ENCODE results near the gene CAMKV.

CAMKV gene

DNA sequence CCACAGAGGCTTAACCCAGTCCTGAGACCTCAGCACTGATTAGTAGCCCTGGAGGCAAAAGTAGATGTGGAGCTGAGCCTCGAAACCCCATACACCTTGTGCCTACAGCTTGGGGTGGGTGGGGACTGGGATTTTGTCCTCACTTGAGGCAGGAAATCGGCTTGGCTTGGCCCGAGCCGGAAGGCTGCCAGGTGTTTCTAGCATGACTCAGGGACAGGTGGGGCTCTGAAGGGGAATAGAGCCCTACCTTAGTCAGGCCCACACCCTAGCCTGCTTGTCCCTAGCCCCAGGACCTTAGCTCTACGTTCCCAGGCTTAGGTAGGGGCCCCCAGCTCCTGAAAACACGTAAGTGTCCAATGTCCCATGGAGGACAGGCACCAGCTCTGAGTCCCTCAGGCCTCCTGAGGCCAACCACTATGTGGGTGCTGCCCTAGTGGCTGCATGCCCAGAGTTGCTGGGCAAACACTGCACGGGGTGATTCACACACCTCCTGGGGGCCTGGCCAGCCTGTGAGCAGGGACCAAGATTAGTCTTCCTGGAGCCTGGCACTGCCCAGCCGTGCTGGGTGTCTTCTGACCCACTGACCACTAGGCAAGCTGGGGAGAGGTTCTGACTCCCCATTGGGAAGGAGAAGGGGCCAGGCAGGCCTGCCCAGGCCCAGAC is 30.9 kb upstream of the CAMKV start:
- no peak overlapping the region for H2BK15ac ChIP-seq (ENCODE audit: low read depth, poor library complexity, severe bottlenecking)
- H3K9me3 ChIP-seq (ENCODE audit: control insufficient read depth, low read length): no peaks in the 10 kb centered on the region
- H3K27ac ChIP-seq (ENCODE audit: low read length, poor library complexity, severe bottlenecking): no peak overlapping the region
- H2BK5ac ChIP-seq (ENCODE audit: low read depth, low read length, poor library complexity, severe bottlenecking): no peak overlapping the region
- H3K4ac ChIP-seq (ENCODE audit: low read depth in 1 of 2, low read length in 2 of 2): no peak overlapping the region
- peaks cover 13% of the 10 kb centered on the region for H3K4me1 ChIP-seq (ENCODE audit: control insufficient read depth, insufficient read depth, low read depth, low read length)
- H4K91ac ChIP-seq (ENCODE audit: low read length): no peak overlapping the region
- H3K18ac ChIP-seq (ENCODE audit: low read depth in 1 of 2, low read length in 2 of 2): no peak overlapping the region
- H3K27me3 ChIP-seq (ENCODE audit: control insufficient read depth in 1 of 2, insufficient read depth in 1 of 2, low read length in 2 of 2): peaks cover 7 to 11% of the 10 kb centered on the region in 2 experiments
- H2AFZ ChIP-seq (ENCODE audit: low read depth, low read length): no peak overlapping the region
- H3K79me1 ChIP-seq (replicated peaks; ENCODE audit: low read length, poor library complexity, severe bottlenecking): no peaks in the 10 kb centered on the region
- 79% methylated on average over 8 of the region's 8 CpGs for WGBS
- H3K4me2 ChIP-seq (ENCODE audit: low read length, poor library complexity, severe bottlenecking): no peak overlapping the region
- H3K14ac ChIP-seq (ENCODE audit: low read length in 2 of 2): peak overlapping the region in 1 of 2 experiments; percentile 44
- H3K9ac ChIP-seq (ENCODE audit: low read length): no peak overlapping the region
- H3K4me3 ChIP-seq (ENCODE audit: insufficient read depth in 1 of 2, low read depth in 1 of 2, low read length in 2 of 2): no peak overlapping the region
- H2AK5ac ChIP-seq (ENCODE audit: low read length, severe bottlenecking): no peak overlapping the region
- no peak overlapping the region for H3K23ac ChIP-seq (ENCODE audit: low read length in 2 of 2)
- H2BK12ac ChIP-seq (ENCODE audit: low read length in 2 of 2): no peak overlapping the region
- H2BK120ac ChIP-seq (ENCODE audit: low read depth, low read length): no peak overlapping the region
- H4K8ac ChIP-seq (ENCODE audit: low read length): no peak overlapping the region
- H3K36me3 ChIP-seq (ENCODE audit: control insufficient read depth in 1 of 2, insufficient read depth in 2 of 2, low read depth in 1 of 2, low read length in 2 of 2): no peaks in the 10 kb centered on the region
- DNase-seq: no peak

GRCh38 chr3:49899815-49900214 is 30.1 kb upstream of the CAMKV start:
- no peaks in the 10 kb centered on the region for H3K36me3 ChIP-seq (ENCODE audit: control insufficient read depth in 1 of 2, insufficient read depth in 2 of 2, low read depth in 1 of 2, low read length in 2 of 2)
- H3K4me3 ChIP-seq (ENCODE audit: insufficient read depth in 1 of 2, low read depth in 1 of 2, low read length in 2 of 2): no peak overlapping the region
- no peak overlapping the region for H2BK5ac ChIP-seq (ENCODE audit: low read depth, low read length, poor library complexity, severe bottlenecking)
- H2AK5ac ChIP-seq (ENCODE audit: low read length, severe bottlenecking): no peak overlapping the region
- H3K27me3 ChIP-seq (ENCODE audit: control insufficient read depth in 1 of 2, insufficient read depth in 1 of 2, low read length in 2 of 2): peaks cover 7 to 14% of the 10 kb centered on the region in 2 experiments
- no peak overlapping the region for H3K14ac ChIP-seq (ENCODE audit: low read length in 2 of 2)
- DNase-seq: no peak
- H3K4me1 ChIP-seq (ENCODE audit: control insufficient read depth, insufficient read depth, low read depth, low read length): peaks cover 13% of the 10 kb centered on the region
- WGBS: 55% methylated on average over 5 of the region's 5 CpGs
- no peak overlapping the region for H3K18ac ChIP-seq (ENCODE audit: low read depth in 1 of 2, low read length in 2 of 2)
- H4K91ac ChIP-seq (ENCODE audit: low read length): no peak overlapping the region
- H2BK12ac ChIP-seq (ENCODE audit: low read length in 2 of 2): no peak overlapping the region
- no peak overlapping the region for H2AFZ ChIP-seq (ENCODE audit: low read depth, low read length)
- no peak overlapping the region for H3K4ac ChIP-seq (ENCODE audit: low read depth in 1 of 2, low read length in 2 of 2)
- H3K79me1 ChIP-seq (replicated peaks; ENCODE audit: low read length, poor library complexity, severe bottlenecking): no peaks in the 10 kb centered on the region
- H3K9ac ChIP-seq (ENCODE audit: low read length): no peak overlapping the region
- no peak overlapping the region for H3K23ac ChIP-seq (ENCODE audit: low read length in 2 of 2)
- no peak overlapping the region for H2BK15ac ChIP-seq (ENCODE audit: low read depth, poor library complexity, severe bottlenecking)
- H3K27ac ChIP-seq (ENCODE audit: low read length, poor library complexity, severe bottlenecking): no peak overlapping the region
- H2BK120ac ChIP-seq (ENCODE audit: low read depth, low read length): no peak overlapping the region
- H3K4me2 ChIP-seq (ENCODE audit: low read length, poor library complexity, severe bottlenecking): no peak overlapping the region
- H4K8ac ChIP-seq (ENCODE audit: low read length): no peak overlapping the region
- H3K9me3 ChIP-seq (ENCODE audit: control insufficient read depth, low read length): no peaks in the 10 kb centered on the region

DNA sequence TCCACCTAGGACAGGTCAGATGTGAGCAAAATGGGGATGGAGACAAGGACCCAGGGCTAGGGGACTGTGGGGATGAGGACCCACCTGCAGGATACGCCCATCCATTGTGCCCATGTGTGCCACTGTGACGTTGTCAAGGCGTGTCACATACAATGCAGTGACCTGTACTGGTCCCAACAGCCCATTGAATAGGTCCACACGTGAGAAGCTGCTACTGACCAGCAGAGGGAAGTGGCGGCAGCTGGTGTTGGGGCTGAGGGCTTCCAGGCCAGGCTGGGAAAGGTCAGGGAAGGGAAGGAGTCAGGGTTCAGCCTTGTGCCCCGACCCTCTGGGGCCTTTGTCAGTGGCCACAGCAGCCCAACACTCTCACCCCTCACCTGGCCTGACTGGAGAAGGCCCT is 29.3 kb upstream of the CAMKV start:
- Histone ChIP-seq H3K36me3 (ENCODE audit: control insufficient read depth in 1 of 2, insufficient read depth in 2 of 2, low read depth in 1 of 2, low read length in 2 of 2) (no peaks in the 10 kb centered on the region), H2AK5ac (ENCODE audit: low read length, severe bottlenecking) (no peak overlapping the region), H3K9ac (ENCODE audit: low read length) (no peak overlapping the region), H3K14ac (ENCODE audit: low read length in 2 of 2) (no peak overlapping the region), H3K4me2 (ENCODE audit: low read length, poor library complexity, severe bottlenecking) (no peak overlapping the region), H3K23ac (ENCODE audit: low read length in 2 of 2) (no peak overlapping the region), H2BK12ac (ENCODE audit: low read length in 2 of 2) (no peak overlapping the region), H3K18ac (ENCODE audit: low read depth in 1 of 2, low read length in 2 of 2) (no peak overlapping the region), H2BK120ac (ENCODE audit: low read depth, low read length) (no peak overlapping the region), H3K4ac (ENCODE audit: low read depth in 1 of 2, low read length in 2 of 2) (no peak overlapping the region), H3K27ac (ENCODE audit: low read length, poor library complexity, severe bottlenecking) (no peak overlapping the region), H4K8ac (ENCODE audit: low read length) (no peak overlapping the region), H3K79me1 (replicated peaks; ENCODE audit: low read length, poor library complexity, severe bottlenecking) (no peaks in the 10 kb centered on the region), H3K4me3 (ENCODE audit: insufficient read depth in 1 of 2, low read depth in 1 of 2, low read length in 2 of 2) (no peak overlapping the region), H3K9me3 (ENCODE audit: control insufficient read depth, low read length) (no peaks in the 10 kb centered on the region), H2AFZ (ENCODE audit: low read depth, low read length) (no peak overlapping the region), H2BK15ac (ENCODE audit: low read depth, poor library complexity, severe bottlenecking) (no peak overlapping the region), H3K4me1 (ENCODE audit: control insufficient read depth, insufficient read depth, low read depth, low read length) (peaks cover 12% of the 10 kb centered on the region), H2BK5ac (ENCODE audit: low read depth, low read length, poor library complexity, severe bottlenecking) (no peak overlapping the region), H4K91ac (ENCODE audit: low read length) (peak overlapping the region; percentile 13), H3K27me3 (ENCODE audit: control insufficient read depth in 1 of 2, insufficient read depth in 1 of 2, low read length in 2 of 2) (peaks cover 7 to 14% of the 10 kb centered on the region in 2 experiments)
- 66% methylated on average over 6 of the region's 6 CpGs for WGBS
- DNase-seq: no peak

- H3K14ac ChIP-seq (ENCODE audit: low read length in 2 of 2): no peak overlapping the region
- H2BK120ac ChIP-seq (ENCODE audit: low read depth, low read length): no peak overlapping the region
- no peak overlapping the region for H2BK5ac ChIP-seq (ENCODE audit: low read depth, low read length, poor library complexity, severe bottlenecking)
- H3K4me2 ChIP-seq (ENCODE audit: low read length, poor library complexity, severe bottlenecking): no peak overlapping the region
- H4K8ac ChIP-seq (ENCODE audit: low read length): peak overlapping the region; percentile 46
- H3K18ac ChIP-seq (ENCODE audit: low read depth in 1 of 2, low read length in 2 of 2): no peak overlapping the region
- DNase-seq: no peak
- H3K9me3 ChIP-seq (ENCODE audit: control insufficient read depth, low read length): no peaks in the 10 kb centered on the region
- no peak overlapping the region for H2BK15ac ChIP-seq (ENCODE audit: low read depth, poor library complexity, severe bottlenecking)
- H3K79me1 ChIP-seq (replicated peaks; ENCODE audit: low read length, poor library complexity, severe bottlenecking): no peaks in the 10 kb centered on the region
- H3K27me3 ChIP-seq (ENCODE audit: control insufficient read depth in 1 of 2, insufficient read depth in 1 of 2, low read length in 2 of 2): peaks cover 7 to 14% of the 10 kb centered on the region in 2 experiments
- 82% methylated on average over 5 of the region's 5 CpGs for WGBS
- peaks cover 6% of the 10 kb centered on the region for H3K4me1 ChIP-seq (ENCODE audit: control insufficient read depth, insufficient read depth, low read depth, low read length)
- no peak overlapping the region for H2AK5ac ChIP-seq (ENCODE audit: low read length, severe bottlenecking)
- H3K4me3 ChIP-seq (ENCODE audit: insufficient read depth in 1 of 2, low read depth in 1 of 2, low read length in 2 of 2): no peak overlapping the region
- H2AFZ ChIP-seq (ENCODE audit: low read depth, low read length): no peak overlapping the region
- H3K9ac ChIP-seq (ENCODE audit: low read length): no peak overlapping the region
- no peak overlapping the region for H3K4ac ChIP-seq (ENCODE audit: low read depth in 1 of 2, low read length in 2 of 2)
- H2BK12ac ChIP-seq (ENCODE audit: low read length in 2 of 2): no peak overlapping the region
- peak overlapping the region; percentile 18 for H4K91ac ChIP-seq (ENCODE audit: low read length)
- no peaks in the 10 kb centered on the region for H3K36me3 ChIP-seq (ENCODE audit: control insufficient read depth in 1 of 2, insufficient read depth in 2 of 2, low read depth in 1 of 2, low read length in 2 of 2)
- no peak overlapping the region for H3K23ac ChIP-seq (ENCODE audit: low read length in 2 of 2)
- H3K27ac ChIP-seq (ENCODE audit: low read length, poor library complexity, severe bottlenecking): no peak overlapping the region
Observed at GRCh38 chr3:49896345-49896744, 26.6 kb upstream of the CAMKV start.

All from mesenchymal stem cell (in vitro differentiated cells and primary cell).